BE2C (cell line): ENCODE data around the gene BMP2K.

Experiments used
- DNase-seq: peaks from one replicate; pipeline ENCODE4 v3.0.0-alpha.2; 2020
- H3K27me3 ChIP-seq: fragments of 250-450 bp; sonication (Bioruptor Pico); 2 replicates; pipeline ENCODE4 v1.5.1; 2020; ENCODE audit warnings: mild to moderate bottlenecking
- H3K36me3 ChIP-seq: fragments of 250-450 bp; sonication (Bioruptor Pico); 2 replicates; pipeline ENCODE4 v1.5.1; 2020; ENCODE audit warnings: mild to moderate bottlenecking
- H3K4me1 ChIP-seq: fragments of 250-450 bp; sonication (Bioruptor Pico); 2 replicates; pipeline ENCODE4 v1.5.1; 2020
- H3K4me3 ChIP-seq: 2 replicates; pipeline ENCODE4 v1.5.1; 2011; ENCODE audit warnings: low read depth, low read length
- H3K9me3 ChIP-seq: fragments of 250-450 bp; sonication (Bioruptor Pico); 2 replicates; pipeline ENCODE4 v1.5.1; 2020
- TF ChIP-seq, protein P1 (sequence below): IDR thresholded peaks from 2 replicates; pipeline ENCODE4 v1.5.1; 2012; ENCODE audit warnings: mild to moderate bottlenecking, low read depth, low read length

Gene BMP2K

DNA sequence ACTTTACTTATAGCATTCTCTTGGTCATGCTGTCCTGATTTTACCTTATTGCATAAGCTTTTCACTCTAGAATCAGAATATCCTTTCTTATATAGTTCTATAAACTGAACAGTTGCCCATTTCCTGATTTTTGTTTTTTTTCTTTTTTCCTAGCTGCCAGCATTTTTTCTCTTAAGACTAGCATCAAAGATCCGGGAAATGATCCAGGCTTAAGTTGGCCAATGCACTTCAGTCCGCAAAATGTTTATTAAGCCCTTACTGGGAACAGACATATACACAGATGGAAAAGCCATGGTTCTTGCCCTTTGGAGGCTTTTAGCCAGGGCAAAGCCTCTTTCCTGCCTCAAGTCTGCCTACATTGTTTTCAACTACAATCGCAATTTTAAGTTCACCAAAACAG lies 10.1 kb upstream of the BMP2K start:
- no peak for DNase-seq
- TF ChIP-seq, protein P1, sequence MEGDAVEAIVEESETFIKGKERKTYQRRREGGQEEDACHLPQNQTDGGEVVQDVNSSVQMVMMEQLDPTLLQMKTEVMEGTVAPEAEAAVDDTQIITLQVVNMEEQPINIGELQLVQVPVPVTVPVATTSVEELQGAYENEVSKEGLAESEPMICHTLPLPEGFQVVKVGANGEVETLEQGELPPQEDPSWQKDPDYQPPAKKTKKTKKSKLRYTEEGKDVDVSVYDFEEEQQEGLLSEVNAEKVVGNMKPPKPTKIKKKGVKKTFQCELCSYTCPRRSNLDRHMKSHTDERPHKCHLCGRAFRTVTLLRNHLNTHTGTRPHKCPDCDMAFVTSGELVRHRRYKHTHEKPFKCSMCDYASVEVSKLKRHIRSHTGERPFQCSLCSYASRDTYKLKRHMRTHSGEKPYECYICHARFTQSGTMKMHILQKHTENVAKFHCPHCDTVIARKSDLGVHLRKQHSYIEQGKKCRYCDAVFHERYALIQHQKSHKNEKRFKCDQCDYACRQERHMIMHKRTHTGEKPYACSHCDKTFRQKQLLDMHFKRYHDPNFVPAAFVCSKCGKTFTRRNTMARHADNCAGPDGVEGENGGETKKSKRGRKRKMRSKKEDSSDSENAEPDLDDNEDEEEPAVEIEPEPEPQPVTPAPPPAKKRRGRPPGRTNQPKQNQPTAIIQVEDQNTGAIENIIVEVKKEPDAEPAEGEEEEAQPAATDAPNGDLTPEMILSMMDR, result no peak
- Histone ChIP-seq H3K27me3 (no peaks in the 10 kb centered on the region), H3K9me3 (no peaks in the 10 kb centered on the region), H3K36me3 (no peaks in the 10 kb centered on the region), H3K4me1 (peaks cover 9% of the 10 kb centered on the region; the same call in 1 of the 2 replicates), H3K4me3 (no peak overlapping the region)

- Histone ChIP-seq H3K4me3 (no peak overlapping the region), H3K27me3 (no peaks in the 10 kb centered on the region), H3K9me3 (no peaks in the 10 kb centered on the region), H3K36me3 (no peaks in the 10 kb centered on the region), H3K4me1 (peaks cover 9% of the 10 kb centered on the region; the same call in 1 of the 2 replicates)
- DNase-seq, result no peak
- TF ChIP-seq, protein P1, result no peak
Observed at GRCh38 chr4:78766650-78767049, 9.5 kb upstream of the BMP2K start.

DNA sequence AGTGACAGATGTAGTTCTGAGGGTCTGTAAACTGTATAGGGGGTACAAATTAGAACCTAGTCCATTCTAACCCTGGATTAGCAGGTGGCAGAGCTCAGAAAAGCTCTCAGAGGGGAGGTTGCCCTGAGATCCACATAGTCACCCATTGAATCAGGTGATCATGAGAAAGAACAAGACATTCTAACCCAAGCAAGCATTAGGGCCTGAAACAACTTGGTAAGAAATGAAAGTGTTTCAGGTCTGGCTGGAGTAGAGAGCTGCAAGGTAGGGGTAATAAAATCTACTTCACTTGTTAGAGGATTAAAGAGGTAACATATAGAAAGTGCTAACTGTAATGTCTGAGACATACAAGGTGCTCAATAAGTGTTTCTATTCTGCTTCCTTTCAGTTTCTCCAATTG lies 8.8 kb upstream of the BMP2K start:
- Histone ChIP-seq H3K4me3 (no peak overlapping the region), H3K27me3 (no peaks in the 10 kb centered on the region), H3K9me3 (no peaks in the 10 kb centered on the region), H3K36me3 (no peaks in the 10 kb centered on the region), H3K4me1 (peaks cover 9% of the 10 kb centered on the region; the same call in 1 of the 2 replicates)
- no peak for DNase-seq
- TF ChIP-seq, protein P1, result no peak

DNA sequence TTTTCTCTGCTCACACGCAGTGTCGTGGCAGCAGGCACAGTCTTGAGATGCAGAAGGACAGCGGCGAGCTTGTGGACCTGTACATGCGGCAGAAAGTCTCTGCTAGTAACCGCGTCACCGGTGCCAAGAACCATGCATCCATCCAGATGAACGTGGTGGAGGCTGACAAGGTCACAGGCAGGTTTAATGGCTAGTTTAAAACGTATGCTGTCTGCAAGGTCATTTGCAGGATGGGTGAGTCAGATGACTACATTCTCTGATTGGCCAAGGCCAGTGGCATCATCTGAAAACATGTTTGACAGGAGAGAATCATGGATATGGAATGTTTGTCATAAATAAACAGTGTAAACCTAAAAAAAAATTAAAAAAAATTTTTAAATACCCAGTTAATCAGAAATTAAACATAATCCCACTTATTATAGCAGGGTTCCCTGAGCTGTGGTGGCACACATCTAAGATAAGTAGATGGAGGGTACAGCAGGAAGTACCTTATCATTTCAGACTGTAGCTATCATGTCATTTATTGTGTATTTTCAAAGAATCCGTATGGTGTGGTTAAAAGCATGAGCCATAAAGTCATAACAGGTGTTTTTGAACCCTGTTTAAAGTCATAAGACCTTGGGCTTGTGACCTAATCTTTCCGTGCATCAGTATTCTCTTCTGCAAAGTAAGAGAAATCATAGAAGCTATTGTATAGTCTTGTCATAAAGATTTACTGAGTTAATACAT lies 7.5 kb upstream of the BMP2K start:
- TF ChIP-seq, protein P1, result no peak
- peaks cover 9% of the 10 kb centered on the region; the same call in 1 of the 2 replicates for H3K4me1 ChIP-seq
- no peaks in the 10 kb centered on the region for H3K27me3 ChIP-seq
- no peaks in the 10 kb centered on the region for H3K36me3 ChIP-seq
- no peak for DNase-seq
- H3K4me3 ChIP-seq, result no peak overlapping the region
- H3K9me3 ChIP-seq, result no peaks in the 10 kb centered on the region

- no peak for DNase-seq
- Histone ChIP-seq H3K27me3 (no peaks in the 10 kb centered on the region), H3K4me1 (peaks cover 4% of the 10 kb centered on the region; the same call in 1 of the 2 replicates), H3K4me3 (no peak overlapping the region), H3K36me3 (no peaks in the 10 kb centered on the region), H3K9me3 (no peaks in the 10 kb centered on the region)
- TF ChIP-seq, protein P1, result no peak
Observed at GRCh38 chr4:78770091-78770642, 6.0 kb upstream of the BMP2K start.

DNA sequence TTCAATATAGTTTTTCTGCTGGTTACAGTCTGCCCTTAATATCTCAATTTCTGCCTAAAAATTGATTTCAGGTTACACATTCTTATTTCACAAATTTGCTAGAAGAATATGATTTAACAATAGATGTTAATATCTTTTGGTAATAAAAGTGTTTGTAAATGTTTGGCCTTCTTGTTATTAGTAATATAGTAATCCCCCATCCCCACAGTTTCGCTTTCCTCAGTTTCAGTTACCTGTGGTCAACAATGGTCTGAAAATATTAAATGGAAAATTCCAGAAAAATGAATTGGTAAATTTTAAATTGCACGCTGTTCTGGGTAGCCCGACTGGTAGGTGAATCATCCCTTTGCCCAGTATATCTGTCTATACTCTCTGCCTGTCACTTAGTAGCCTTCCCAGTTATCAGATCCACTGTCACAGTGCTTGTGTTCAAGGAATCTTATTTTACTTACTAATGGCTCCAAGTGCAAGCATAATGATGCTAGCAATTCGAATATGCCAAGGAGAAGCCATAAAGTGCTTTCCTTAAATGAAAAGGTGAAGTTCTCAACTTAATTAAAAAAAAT lies 3.5 kb upstream of the BMP2K start:
- Histone ChIP-seq H3K36me3 (no peaks in the 10 kb centered on the region), H3K9me3 (no peaks in the 10 kb centered on the region), H3K4me1 (no peaks in the 10 kb centered on the region), H3K27me3 (no peaks in the 10 kb centered on the region), H3K4me3 (no peak overlapping the region)
- TF ChIP-seq, protein P1, result no peak
- no peak for DNase-seq
